Epithelial cell of esophagus (primary cell): ENCODE measurements around the gene CYB561D1.
A peak's percentile ranks its signal among the peaks of the same experiment; 100 is the strongest.

ENCODE experiments used
- DNase-seq: peaks from one replicate; pipeline ENCODE4 v3.0.0; 2010; ENCODE audit warnings: low read depth
- H3K4me3 ChIP-seq: 2 replicates; pipeline ENCODE4 v1.5.1; 2011; ENCODE audit warnings: mild to moderate bottlenecking, low read length, control low read depth
- CTCF ChIP-seq: IDR thresholded peaks from 2 replicates; pipeline ENCODE4 v1.5.1; 2011; ENCODE audit warnings: low read depth, mild to moderate bottlenecking, low read length, control low read depth, inconsistent platforms; ENCODE audit not compliant: insufficient read depth; ENCODE audit errors: missing control alignments

The CYB561D1 gene

GRCh38 chr1:109493227-109493626 lies 667 bp upstream of the CYB561D1 start:
- peak overlapping the region; percentile 96 for H3K4me3 ChIP-seq

GRCh38 chr1:109495738-109496137 lies 1.8 kb downstream of the CYB561D1 start:
- DNase-seq: no peak
- TF ChIP-seq CTCF: no peak
- H3K4me3 ChIP-seq: no peak overlapping the region

More at GRCh38 chr1:109493227-109493626, 667 bp upstream of the CYB561D1 start:
- no peak for DNase-seq
- no peak for TF ChIP-seq CTCF

- TF ChIP-seq CTCF: no peak
- DNase-seq: no peak
- no peak overlapping the region for H3K4me3 ChIP-seq
Measured at GRCh38 chr1:109497449-109498160, 3.7 kb downstream of the CYB561D1 start.

- DNase-seq: peak; percentile 33
- TF ChIP-seq CTCF: peak; percentile 66
- H3K4me3 ChIP-seq: no peak overlapping the region
Measured at GRCh38 chr1:109498161-109498801, 4.4 kb downstream of the CYB561D1 start.

- no peak overlapping the region for H3K4me3 ChIP-seq
- no peak for TF ChIP-seq CTCF
Measured at GRCh38 chr1:109499081-109499480, 5.2 kb downstream of the CYB561D1 start.

GRCh38 chr1:109499661-109500536 lies 6.0 kb downstream of the CYB561D1 start:
- TF ChIP-seq CTCF: peak; percentile 66
- H3K4me3 ChIP-seq: no peak overlapping the region
- DNase-seq: peak; percentile 76

More at GRCh38 chr1:109499081-109499480, 5.2 kb downstream of the CYB561D1 start:
- DNase-seq: peak; percentile 62
